PC-3 (cell line): ENCODE measurements around the gene TANGO2.

ENCODE experiments used
- CTCF ChIP-seq: fragments of 300-600 bp; sonication (generic); conservative IDR thresholded peaks from 2 replicates; pipeline ENCODE4 v1.5.1; 2017; ENCODE audit warnings: antibody characterized with exemption, low read depth, mild to moderate bottlenecking, low read length
- EZH2 ChIP-seq: fragments of 300-600 bp; sonication (generic); IDR thresholded peaks from one replicate; pipeline ENCODE4 v1.6.1; 2017; ENCODE audit warnings: antibody characterized with exemption, mild to moderate bottlenecking, low read length; ENCODE audit not compliant: unreplicated experiment

GRCh38 chr22:20031732-20032406 lies 11.0 kb downstream of the TANGO2 start:
- TF ChIP-seq EZH2: no peak
- no peak for TF ChIP-seq CTCF
